GM19238 (cell line): ENCODE measurements around the gene SLC44A2.

Experiments used
- DNase-seq: peaks from one replicate; pipeline ENCODE4 v3.0.0; 2011; ENCODE audit warnings: low spot score; ENCODE audit not compliant: insufficient read length

SLC44A2 gene

DNA sequence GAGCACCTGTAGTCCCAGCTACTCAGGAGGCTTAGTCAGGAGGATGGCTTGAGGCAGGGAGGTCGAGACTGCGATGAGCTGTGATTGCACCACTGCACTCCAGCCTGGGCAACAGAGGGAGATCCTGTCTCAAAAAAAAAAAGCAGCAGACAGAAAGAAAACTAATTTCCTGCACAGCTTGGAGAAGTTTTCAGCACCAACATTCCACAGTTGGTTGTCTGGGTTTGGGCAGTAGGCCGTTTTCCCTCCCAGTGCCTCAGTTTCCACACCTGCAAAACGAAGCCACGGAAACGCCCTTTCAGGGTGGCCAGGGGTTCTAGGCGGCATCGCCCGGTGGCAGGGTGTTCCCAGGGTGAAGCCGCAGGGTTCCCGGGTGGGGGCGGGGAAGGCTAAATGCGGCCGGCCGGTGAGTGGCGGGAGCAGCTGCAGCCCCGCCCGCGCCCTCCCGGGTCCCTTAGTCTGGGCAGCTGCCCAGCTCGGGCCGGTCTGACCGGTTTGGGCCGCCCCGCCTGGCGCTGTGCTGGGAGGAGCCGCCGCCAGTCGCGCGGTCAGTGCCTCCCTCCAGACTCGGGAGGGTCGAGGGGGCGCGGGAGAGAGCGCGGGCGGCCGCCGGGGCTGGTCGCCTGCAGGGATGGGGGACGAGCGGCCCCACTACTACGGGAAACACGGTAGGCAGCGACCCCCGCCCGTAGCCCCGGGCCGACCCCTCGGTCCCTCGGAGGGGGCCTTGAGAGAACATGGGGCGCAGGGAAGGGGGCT lies at the start of gene SLC44A2:
Gene SLC44A2, plus strand, starts transcription at position 551 of the 759 bp plus-strand sequence. Its CDS starts 81 bp downstream, at position 632.
- no peak for DNase-seq

DNA sequence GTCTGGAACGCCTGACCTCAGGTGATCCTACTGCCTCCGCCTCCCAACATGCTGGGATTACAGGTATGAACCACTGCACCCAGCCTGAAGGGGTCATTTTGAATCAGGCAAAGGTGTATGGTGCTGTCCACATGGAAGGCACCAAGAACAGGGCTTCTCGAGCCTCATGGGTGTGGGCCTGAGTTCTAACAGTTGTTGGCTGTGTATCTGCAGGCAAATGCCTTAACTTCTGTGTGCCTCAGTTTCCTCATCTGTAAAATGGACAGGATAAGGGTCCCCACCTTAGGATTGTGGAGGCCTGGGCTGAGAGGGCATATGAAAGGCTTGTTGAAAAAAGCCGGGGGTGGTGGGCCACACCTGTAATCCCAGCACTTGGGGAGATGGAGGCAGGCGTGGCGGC lies 47.4 kb upstream of the SLC44A2 start:
- DNase-seq = no peak

DNA sequence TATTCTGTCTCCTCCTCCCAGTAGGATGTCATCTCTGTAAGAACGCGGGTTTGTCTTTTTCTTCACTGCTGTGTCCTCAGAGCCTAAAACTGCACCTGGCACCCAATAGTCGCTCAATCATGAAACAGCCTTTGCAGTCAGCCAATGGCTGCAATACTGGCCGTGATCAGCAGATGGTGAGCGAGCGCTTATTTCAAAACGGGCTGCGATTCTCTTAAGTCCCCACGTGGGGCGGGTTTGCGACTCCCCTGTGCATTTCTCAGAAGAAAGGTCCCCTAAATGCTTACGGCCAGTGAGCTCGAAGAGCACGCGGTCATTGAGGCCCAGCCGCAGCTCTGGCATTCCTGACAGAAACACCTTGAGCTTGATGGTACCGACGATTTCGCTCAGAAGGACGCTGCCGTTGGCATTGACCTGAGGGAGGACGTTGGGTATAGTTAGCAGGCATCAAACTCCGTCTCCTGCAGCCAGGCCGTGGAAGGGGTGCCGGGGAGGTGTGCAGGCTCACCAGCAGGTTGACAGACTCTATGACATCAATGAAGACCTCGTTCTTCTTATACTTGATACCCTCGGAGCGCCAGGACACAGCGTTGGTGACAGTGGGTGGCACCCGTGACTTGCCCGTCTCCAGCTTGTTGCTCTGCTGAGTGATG lies 44.2 kb upstream of the SLC44A2 start:
- DNase-seq = peak; percentile 69

DNA sequence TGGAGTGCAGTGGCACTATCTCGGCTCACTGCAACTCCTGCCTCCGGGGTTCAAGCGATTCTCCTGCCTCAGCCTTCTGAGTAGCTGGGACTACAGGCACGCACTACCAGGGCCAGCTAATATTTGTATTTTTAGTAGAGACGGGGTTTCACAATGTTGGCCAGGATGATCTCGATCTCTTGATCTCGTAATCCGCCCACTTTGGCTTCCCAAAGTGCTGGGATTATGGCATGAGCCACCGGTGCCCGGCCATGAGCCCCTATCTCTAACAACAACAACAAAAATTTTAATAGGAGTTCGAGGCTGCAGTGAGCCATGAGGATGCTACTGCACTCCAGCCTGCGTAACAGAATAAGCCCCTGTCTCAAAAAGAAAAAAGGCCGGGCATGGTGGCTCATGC lies 43.3 kb upstream of the SLC44A2 start:
- DNase-seq = no peak

DNA sequence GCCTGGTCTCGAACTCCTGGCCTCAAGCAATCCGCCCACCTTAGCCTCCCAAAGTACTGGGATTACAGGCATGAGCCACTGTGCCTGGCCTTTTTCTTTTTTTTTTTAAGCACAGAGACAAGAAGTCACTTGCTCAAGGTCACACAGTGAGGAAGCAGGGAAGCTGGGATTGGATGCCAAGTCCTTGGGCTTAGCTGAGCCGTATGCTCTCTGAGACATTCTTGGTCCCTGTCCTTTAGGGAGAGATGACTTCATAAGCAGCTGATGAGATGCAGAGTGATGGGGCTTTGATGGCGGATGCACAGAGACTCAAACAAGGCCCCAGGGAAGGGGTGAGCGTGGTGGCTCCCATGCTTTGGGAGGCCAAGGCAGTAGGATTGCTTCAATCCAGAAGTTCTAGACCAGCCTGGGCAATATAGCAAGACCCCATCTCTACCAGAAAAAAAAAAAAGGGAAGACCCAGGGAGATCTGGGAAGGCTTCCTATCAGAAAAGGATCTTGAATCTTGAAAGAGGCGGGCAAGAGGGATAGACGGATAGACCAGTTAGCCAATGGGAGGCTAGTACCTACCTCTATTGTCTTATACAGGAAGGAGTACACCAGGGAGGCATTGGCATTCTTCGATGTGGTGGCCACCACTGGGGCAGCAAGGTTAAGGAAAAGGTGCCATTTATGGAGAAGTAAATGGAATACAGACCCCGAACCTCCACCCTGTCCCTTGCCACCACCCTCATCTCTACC lies 42.1 kb upstream of the SLC44A2 start:
- no peak for DNase-seq

DNA sequence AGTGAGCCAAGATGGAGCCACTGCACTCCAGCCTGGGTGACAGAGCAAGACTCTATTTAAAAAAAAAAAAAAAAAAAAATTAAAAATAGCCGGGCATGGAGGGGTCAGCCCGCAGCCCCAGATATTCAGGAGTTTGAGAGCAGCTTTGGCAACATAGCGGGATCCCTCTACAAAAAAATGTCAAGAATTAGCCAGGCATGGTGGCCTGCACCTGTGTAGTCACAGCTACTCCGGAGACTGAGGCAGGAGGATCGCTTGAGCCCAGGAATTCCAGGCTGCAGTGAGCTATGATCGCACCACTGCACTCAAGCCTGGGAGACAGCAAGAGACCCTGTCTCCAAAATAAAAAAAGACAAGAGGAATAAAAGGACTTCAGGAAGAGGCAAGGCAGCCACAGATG lies 39.0 kb upstream of the SLC44A2 start:
- no peak for DNase-seq

DNA sequence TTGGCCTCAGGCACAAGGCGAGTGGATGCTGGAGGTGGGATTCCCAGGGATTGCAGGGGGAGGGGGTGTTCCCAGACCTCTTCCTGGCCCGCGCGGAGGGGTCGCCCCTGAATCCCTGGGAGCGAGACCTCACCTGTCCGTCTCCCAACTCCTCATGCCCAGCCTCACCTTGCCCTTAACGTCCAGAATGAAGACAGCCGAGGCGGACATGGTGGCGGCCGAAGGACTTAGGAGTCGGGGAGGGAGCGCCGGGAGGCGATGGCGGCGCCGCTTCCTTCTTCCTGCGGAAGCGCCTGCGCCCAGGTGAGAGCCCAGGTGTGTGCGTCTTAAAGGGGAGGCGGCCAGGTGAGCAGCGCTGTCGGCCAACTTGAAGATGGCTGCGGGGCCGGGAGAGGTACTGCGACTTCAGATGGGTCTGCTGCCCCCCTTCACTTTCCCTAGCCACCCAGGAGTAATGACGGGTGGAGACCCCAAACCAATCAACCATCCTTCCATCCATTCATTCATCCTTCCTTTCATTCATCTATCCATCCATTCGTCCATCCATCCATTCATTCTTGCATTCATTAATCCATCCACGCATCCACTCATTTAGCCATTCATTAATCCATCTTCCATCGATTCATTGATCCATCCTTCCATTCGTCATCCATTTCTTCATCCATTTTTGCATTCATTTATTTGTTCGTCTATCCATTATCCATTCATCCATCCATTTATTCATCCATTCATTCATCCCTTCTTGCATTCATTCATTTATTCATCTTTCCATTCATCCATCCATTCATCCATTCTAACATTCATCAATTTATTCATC lies 38.1 kb upstream of the SLC44A2 start, which contains the start of gene AP1M2:
Gene AP1M2, minus strand, starts transcription at position 291 of the 817 bp plus-strand sequence. Its CDS starts 81 bp downstream, at position 210.
- no peak for DNase-seq

DNA sequence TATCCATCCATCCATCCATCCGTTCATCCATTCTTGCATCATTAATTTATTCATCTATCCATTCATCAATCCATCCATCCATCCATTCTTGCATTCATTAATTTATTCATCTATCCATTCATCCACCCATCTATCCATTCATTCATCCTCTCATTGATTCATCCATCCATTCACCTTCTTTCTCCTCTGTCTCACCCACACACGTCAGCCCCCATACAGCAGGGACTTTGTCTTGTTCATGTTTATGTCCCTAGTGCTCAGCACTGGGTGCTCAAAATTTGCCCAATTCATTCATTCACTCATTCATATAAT lies 37.6 kb upstream of the SLC44A2 start:
- no peak for DNase-seq

DNA sequence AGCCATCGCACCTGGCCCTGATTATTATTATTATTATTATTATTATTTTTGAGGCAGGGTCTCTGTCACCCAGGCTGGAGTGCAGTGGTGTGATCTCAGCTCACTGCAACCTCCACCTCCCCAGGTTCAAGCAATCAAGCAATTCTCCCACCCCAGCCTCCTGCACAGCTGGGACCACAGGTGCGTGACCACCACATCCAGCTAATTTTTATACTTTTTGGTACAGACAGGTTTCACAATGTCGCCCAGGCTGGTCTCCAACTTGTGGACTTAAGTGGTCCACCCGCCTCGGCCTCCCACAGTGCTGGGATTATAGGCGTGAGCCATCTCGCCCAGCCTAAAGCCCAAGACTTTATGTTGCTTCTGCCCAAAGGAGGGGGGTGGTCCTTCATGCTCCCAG lies 32.2 kb upstream of the SLC44A2 start:
- DNase-seq = no peak

DNA sequence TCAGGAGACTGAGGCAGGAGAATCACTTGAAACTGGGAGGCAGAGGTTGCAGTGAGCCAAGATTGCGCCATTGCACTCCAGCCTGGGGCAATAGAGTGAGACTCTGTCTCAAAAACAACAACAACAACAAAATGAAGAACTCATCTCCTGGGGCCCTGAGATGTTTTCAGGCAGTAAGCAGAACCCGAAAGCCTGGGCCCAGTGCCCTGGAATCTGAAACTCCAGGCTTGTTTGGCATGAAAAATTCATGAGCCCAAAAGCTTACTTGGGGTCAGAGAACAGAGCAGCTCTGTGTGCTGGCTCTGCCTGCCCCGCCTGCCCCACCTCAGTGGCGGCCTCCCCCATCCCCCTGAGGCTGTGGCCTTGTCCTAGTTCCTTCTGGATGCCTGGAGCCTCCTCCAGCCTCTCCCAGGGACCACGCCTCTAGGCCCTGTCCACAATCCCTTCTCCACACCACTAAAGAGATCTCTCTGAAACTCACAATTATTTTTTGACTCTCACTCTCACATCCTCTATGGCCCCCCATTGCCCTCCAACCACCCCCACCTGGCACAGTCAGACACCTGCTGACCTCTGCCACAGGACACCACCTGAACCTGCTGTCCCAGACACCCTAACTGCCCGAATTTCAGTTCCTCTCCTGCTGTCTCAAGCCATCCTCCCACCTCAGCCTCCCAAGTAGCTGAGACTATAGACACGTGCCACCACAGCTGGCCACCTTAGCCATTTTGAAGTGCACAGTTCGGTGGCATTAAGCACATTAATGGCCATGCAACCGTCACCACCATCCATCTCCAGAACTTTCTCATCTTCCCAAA lies 31.3 kb upstream of the SLC44A2 start:
- DNase-seq = no peak

DNA sequence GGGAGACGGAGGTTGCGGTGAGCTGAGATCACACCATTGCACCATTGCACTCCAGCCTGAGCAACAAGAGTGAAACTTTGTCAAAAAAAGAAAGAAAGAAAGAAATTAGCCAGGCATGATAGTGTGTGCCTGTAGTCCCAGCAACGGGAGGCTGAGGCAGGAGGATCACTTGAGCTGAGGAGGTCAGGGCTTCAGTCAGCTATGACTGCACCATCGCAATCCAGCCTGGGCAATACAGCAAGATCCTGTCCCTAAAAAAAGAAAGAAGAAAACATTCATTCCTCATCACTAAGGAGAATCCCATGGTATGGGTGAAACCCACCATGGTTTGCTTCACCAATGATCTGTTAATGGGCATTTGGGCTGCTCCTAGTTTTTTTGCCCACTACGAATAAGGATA lies 25.2 kb upstream of the SLC44A2 start:
- DNase-seq = no peak

DNA sequence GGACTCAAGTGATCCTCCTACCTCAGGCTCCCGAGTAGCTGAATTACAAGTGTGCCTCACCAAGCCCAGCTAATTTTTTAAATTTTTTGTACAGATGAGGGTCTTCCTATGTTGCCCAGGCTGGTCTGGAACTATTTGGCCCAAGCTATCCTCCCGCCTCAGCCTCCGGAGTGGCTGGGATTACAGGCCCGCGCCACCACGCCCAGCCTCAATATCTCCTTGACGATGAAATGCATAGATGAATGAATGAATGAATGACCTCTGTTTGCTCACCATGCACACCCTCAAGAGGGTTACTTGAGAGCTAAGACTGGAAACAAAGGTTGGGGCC lies 23.4 kb upstream of the SLC44A2 start:
- DNase-seq = no peak

DNA sequence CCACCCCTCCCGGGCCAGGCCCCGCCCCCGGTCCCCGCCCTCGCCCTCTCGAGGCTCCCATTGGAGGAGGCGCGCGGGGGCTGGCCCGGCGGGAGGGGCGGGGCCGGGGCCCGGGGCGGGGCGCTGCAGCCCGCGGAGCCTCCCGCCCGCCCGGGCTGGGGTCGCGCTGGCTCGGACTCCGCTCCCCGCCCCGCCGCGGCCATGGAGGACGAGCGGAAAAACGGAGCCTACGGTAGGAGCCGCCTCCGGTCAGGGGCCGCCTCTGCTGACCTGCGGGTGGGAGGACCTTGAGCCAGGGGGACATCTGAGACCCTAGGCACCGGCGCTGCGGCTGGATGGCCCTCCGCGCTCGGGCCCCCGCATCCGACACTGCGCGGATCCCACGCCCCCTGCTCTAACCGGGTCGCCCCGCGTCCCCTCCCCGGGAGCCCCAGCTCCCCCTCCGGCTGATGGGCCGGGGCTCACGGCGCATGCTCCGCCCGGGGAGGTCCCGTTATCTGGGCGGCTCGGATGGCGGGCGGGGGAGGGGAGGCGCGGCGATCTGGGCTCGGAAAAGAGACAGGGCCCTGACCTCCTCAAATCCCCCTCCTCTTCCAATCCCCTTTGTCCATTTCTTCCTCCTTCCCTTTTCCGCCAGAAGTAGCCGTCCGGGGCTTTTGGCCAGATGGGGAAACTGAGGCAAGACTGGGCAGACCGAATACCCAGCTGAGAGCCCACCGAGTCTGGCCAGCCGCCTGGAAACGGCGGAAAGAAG lies 22.8 kb upstream of the SLC44A2 start:
- peak; percentile 90 for DNase-seq

DNA sequence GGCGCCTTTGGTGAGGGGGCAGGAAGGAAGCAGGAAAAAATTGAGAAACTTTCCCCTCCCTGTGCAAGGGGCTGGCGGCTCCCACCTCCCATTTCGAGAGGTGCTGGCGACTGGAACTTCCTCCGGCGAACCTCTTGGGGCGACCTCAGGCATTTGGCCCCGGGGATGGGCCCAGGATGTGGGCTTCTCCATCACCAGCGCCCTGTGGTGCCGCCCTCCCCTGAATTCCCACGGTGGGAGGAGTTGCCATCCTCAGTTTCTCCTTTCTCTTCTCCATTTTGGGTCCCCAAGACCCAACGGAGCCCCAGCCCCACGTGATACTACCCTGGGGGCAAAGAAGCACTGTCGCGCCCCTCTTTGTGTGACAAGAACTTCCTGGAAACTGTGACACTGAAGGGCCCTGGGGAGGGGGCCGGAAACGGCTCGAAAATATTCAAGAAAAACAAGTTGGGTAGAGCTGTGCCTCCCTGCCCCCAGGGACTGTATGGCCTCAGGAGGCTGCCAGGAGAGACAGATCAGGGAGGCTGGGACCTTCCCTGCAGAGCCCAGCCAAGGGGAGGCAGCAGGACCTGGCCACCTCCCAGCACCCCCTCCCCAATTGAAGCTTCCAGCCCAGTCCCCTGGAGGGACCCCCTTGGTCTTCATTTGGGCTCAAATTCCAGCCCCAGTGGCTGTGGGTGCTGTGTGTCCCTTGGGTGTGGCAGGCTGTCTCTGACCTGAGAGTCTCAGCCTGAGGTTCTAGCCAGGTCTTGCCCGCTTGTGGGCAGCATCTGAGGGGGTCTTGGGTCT lies 22.1 kb upstream of the SLC44A2 start:
- DNase-seq = peak; percentile 61

DNA sequence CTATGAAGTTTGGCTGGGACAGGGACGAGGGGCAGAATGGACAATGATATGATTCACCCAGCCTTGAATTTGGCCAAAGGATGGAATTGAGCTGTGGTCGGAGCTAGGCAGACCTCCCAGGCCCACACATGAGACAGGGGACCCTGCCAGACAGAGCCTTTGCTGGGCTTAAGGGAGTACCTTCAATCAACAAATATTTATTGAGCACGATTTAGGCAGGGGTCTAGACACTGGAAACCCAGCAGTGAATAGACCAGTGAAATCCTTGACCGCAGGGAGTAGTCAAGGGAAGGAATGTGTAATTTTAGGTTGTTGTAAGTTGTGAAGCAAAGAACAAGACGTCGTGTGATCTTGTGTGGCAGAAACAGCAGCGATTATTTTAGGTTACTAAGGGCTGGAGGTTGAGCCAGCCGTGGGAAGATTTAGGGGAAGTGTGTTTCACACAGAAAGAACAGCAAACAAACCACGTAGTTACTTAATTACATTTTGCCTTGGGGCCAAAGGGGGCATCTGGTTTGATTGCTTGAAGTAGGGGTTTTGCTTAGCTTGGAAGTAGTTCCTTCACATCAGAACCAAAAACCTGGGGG lies 21.4 kb upstream of the SLC44A2 start:
- peak; percentile 55 for DNase-seq

DNA sequence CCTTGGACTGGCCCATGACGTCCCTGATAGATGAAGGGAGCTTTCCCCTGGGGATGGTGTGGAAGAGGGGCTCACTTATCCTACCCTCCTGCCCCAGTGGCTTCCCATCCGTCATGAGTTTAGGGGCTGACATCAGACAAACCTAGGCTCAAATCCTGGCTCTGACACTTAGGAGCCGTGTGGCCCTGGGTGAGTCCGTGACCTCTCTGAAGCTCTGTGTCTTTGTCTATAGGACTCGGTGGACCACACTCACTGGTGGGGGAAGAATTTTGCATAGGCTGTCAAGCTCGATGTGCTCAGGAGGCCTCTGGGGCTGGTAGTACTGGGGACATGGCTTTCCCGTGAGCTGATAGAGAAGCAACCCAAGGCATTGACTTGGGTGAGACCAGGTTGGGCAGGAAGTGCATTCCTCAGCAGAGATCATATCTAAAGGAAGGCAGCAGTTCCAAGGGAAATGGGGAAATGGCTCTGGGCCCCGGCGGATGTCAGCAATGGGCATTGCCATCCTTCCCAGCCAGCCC lies 20.8 kb upstream of the SLC44A2 start:
- peak; percentile 58 for DNase-seq

DNA sequence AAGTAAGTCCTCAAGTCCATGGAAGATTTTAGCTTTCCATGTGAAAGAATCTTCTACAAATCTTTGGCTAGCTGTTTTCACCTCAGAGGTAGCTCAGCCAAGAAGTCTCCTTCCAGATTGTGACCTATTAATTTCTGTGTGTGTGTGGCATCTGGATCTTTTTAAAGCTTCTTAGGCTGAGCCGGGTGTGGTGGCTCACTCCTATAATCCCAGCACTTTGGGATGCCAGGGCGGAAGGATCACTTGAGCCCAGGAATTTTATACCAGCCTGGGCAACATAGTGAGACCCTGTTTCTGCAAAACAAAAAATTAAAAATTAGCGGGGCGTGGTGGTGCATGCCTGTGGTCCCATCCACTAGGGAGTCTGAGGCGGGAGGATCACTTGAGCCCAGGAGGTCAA lies 13.4 kb upstream of the SLC44A2 start:
- no peak for DNase-seq

DNA sequence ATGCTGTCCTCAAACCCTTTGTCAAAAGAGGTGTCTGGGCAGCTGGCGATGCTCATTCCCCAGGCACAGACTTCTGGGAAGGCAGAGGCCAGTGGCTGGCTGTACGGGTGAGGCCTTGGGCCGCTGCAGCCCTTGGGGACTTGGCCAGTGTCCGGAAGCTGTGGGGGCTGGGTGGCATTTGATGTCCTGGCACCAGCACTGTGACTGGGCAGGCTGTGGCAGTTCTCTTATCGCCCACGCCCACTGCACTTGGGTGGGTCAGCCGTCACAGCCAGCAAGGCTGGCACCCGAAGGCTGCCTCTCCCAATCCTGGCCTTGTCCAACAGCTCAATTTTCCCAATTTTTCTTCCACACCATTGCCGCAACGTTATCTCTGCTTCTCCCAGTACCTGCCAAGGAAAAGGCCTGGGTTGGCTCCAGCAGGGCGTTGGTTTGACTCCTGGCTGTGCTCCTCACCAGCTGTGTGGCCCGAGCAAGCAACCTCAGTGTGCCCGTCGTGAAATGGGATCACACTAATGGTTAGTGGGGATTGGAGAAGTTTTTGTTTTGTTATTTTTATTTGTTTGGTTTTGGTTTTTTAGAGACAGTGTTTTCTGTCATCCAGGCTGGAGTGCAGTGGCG lies 12.7 kb upstream of the SLC44A2 start:
- no peak for DNase-seq
